Esophagus muscularis mucosa (tissue), 4 donors: Measurements from ENCODE around the gene ENDOG.

Experiments
- EP300 ChIP-seq: sonication (generic); formaldehyde crosslinking; IDR thresholded peaks from one replicate; pipeline ENCODE4 v1.6.1; 2017; ENCODE audit warnings: antibody characterized with exemption
- POLR2A ChIP-seq: fragments of 450-650 bp; IDR thresholded peaks from one replicate; pipeline ENCODE4 v1.6.1; 2017; ENCODE audit warnings: antibody characterized with exemption, moderate library complexity, mild to moderate bottlenecking, low read depth
- POLR2AphosphoS5 ChIP-seq, 2 donors: sonication (generic); formaldehyde crosslinking; IDR thresholded peaks; one replicate each; pipeline ENCODE4 v1.6.1; 2017; ENCODE audit warnings: antibody characterized with exemption in 2 of 2
- TF ChIP-seq, protein P1 (sequence below), 3 experiments: fragments of 200-600 bp in 2 of 3; fragments of 450-650 bp in 1 of 3; sonication (generic) in 2 of 3; IDR thresholded peaks; one replicate each; pipeline ENCODE4 v1.5.1; 2017 to 2019; ENCODE audit warnings: antibody characterized with exemption in 3 of 3, mild to moderate bottlenecking in 2 of 3, moderate library complexity in 1 of 3

DNA sequence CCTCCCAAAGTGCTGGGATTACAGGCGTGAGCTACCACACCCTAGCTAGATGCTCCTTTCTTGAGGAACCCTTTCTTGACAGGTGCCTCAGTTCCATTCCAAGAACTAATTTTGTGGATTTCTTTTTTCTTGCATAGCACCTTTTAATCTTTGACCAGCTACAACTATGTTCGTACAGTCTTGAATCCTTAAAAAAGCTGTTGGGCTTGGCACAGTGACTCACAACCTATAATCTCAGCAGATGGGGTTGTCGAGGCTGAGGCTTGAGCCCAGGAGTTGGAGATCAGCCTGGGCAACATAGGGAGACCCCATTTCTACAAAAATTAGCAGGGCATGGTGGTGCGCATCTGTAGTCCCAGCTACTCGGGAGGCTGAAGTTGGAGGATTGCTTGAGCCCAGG lies 45.3 kb upstream of the ENDOG start:
- TF ChIP-seq, protein P1, sequence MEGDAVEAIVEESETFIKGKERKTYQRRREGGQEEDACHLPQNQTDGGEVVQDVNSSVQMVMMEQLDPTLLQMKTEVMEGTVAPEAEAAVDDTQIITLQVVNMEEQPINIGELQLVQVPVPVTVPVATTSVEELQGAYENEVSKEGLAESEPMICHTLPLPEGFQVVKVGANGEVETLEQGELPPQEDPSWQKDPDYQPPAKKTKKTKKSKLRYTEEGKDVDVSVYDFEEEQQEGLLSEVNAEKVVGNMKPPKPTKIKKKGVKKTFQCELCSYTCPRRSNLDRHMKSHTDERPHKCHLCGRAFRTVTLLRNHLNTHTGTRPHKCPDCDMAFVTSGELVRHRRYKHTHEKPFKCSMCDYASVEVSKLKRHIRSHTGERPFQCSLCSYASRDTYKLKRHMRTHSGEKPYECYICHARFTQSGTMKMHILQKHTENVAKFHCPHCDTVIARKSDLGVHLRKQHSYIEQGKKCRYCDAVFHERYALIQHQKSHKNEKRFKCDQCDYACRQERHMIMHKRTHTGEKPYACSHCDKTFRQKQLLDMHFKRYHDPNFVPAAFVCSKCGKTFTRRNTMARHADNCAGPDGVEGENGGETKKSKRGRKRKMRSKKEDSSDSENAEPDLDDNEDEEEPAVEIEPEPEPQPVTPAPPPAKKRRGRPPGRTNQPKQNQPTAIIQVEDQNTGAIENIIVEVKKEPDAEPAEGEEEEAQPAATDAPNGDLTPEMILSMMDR (IDR thresholded peaks at IDR 0.05) = no peak
- TF ChIP-seq EP300 (no peak), POLR2A (no peak), POLR2AphosphoS5 (IDR thresholded peaks at IDR 0.05) (no peak)
